Effector memory CD8-positive, alpha-beta T cell (primary cell): Measurements from ENCODE around the gene ITPR1.

Experiments used
- ATAC-seq: fragments of 150-1000 bp; cut with Tn5 transposase; replicated peaks from 2 replicates; pipeline ENCODE4 v1.10.0; 2021; ENCODE audit warnings: mild to moderate bottlenecking, moderate library complexity
- DNase-seq, 3 experiments: peaks; one replicate each; pipeline ENCODE4 v3.0.0; 2021
- H3K27ac Mint-ChIP-seq, 2 donors: one replicate each; pipeline ENCODE4 v1.8.0; 2022; ENCODE audit warnings: mild to moderate bottlenecking in 2 of 2, mixed read lengths in 2 of 2, moderate library complexity in 2 of 2
- H3K27me3 Mint-ChIP-seq, 2 donors: one replicate each; pipeline ENCODE4 v1.8.0; 2022; ENCODE audit warnings: mixed read lengths in 2 of 2
- H3K36me3 Mint-ChIP-seq: one replicate; pipeline ENCODE4 v1.8.0; 2022; ENCODE audit warnings: mild to moderate bottlenecking, moderate library complexity, mixed read lengths; ENCODE audit not compliant: insufficient read depth
- H3K4me1 Mint-ChIP-seq, 2 donors: one replicate each; pipeline ENCODE4 v1.8.0; 2022; ENCODE audit warnings: low read depth in 2 of 2, mixed read lengths in 2 of 2
- H3K4me3 Mint-ChIP-seq, 2 donors: one replicate each; pipeline ENCODE4 v1.8.0; 2022; ENCODE audit warnings: mild to moderate bottlenecking in 2 of 2, mixed read lengths in 2 of 2, moderate library complexity in 2 of 2
- H3K9me3 Mint-ChIP-seq, 2 donors: one replicate each; pipeline ENCODE4 v1.8.0; 2022; ENCODE audit warnings: mixed read lengths in 2 of 2

Gene ITPR1

DNA sequence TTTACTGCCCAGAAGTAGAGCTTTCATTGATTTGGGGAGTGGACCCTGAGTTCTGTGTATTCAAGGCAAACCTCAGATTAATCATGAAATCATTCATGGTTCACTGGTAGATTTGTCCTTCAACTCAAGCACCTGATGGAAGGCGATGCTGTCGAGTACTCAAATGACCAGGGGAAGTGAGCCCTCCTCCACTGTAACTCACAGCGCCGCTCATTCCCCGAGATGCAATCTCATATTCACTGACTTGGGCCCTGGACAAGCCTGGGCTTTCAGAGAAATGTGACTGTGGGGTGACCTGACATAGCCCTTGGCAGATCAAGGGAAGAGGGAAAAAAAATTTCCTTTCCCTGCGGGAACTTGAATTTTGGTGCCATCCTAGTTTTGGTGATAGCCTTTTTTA, 329.4 kb downstream of the ITPR1 start:
- peak overlapping the region; percentile 95 to 98 for H3K27ac Mint-ChIP-seq
- peaks cover 53 to 55% of the 10 kb centered on the region in 2 donors for H3K4me1 Mint-ChIP-seq
- H3K9me3 Mint-ChIP-seq, result no peaks in the 10 kb centered on the region
- no peak for ATAC-seq
- no peak for DNase-seq
- H3K27me3 Mint-ChIP-seq, result no peaks in the 10 kb centered on the region
- H3K4me3 Mint-ChIP-seq, result peak overlapping the region; percentile 50 to 70
- H3K36me3 Mint-ChIP-seq, result peaks cover 35% of the 10 kb centered on the region

DNA sequence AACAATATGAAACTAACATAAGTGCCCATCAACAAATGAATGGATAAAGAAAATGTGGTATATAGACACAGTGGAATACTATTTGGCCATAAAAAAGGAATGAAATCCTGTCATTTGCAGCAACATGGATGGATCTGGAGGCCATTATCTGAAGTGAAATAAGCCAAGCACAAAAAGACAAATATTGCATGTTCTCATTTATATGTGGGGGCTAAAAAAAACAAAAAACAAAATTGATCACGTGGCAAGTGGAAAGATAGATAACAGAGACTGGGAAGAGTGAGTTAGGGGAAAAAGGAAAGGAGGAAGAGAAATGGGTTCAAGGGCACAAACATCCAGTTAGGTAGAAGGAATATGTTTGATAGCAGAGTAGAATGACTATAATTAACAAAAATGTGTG, 330.2 kb downstream of the ITPR1 start:
- no peak for ATAC-seq
- H3K27ac Mint-ChIP-seq, result peak overlapping the region; percentile 95 to 98

DNA sequence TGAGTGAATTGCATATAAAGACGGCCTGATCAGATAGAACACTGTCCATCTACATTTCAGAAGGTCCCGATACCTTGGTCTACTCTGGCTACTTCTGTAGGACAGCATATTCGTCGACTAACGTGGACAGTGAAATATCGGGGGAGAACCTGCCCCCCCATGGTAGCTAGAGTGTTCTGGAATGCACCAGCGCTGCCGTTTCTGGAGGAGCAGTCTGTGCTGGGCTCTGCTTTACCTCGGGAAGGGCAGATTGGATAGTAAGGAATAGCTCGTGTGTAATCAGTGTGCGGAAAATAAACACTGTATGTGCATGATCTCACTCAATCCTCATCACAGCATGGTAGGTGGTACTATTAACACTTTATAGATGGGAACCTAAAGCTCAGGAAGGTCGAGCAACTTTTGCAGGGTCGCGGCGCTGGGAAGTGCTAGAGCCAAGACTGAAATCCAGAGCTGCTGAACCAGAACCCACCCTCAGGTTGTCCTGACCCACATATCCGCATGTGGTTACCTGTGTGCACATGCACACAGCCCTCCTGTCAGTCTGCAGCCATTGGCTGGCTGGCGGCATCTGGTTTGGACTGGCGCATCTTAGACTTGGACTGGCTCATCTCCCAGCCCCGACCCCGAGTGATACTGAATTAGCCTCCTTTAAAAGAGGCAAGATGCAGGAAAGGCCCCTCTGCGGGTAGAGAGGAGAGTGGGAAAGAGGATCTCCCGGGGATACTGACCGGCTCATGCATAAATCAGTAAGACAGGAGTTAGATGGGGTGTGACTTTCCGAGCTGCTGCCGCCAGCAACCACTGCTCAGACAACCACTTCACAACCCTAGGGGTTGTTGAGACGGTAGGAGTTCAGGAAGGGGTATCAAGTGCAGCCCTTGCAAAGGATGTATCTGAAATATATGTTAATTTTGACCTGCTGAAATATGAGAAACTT, 331.1 kb downstream of the ITPR1 start:
- Mint-ChIP-seq H3K36me3 (peaks cover 35% of the 10 kb centered on the region), H3K27me3 (no peaks in the 10 kb centered on the region), H3K4me3 (no peak overlapping the region), H3K9me3 (no peaks in the 10 kb centered on the region), H3K27ac (peak overlapping the region; percentile 75 to 98), H3K4me1 (peaks cover 58 to 64% of the 10 kb centered on the region in 2 donors)
- DNase-seq (no peak), ATAC-seq (no peak)

More for the DNA sequence above, 330.2 kb downstream of the ITPR1 start:
- H3K36me3 Mint-ChIP-seq, result peaks cover 33% of the 10 kb centered on the region
- no peak for DNase-seq
- no peaks in the 10 kb centered on the region for H3K9me3 Mint-ChIP-seq
- no peaks in the 10 kb centered on the region for H3K27me3 Mint-ChIP-seq
- H3K4me1 Mint-ChIP-seq, result peaks cover 54 to 58% of the 10 kb centered on the region in 2 donors
- H3K4me3 Mint-ChIP-seq, result no peak overlapping the region

DNA sequence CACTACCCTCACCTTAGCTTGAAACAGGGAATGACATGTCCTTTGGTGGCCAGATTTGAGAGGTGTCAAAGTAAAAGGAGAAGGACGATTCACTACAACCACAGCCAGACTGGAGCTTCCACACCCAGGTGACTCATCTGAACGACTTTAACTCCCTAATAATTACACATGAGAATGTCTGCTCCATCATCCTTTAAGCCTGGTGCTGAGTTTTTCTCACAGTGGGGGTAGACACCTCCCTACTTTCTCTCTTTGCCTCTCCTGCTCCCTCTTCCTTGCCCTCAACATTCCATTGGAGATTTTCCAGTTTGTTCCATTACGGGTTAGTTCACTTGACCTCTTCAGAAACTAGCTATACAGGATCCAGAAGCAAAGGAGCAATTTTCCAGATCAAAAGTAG, 331.8 kb downstream of the ITPR1 start:
- H3K4me3 Mint-ChIP-seq, result peak overlapping the region; percentile 7 to 79
- peaks cover 35% of the 10 kb centered on the region for H3K36me3 Mint-ChIP-seq
- no peaks in the 10 kb centered on the region for H3K27me3 Mint-ChIP-seq
- peaks cover 58 to 67% of the 10 kb centered on the region in 2 donors for H3K4me1 Mint-ChIP-seq
- H3K27ac Mint-ChIP-seq, result peak overlapping the region in 1 of 2 donors; percentile 84
- H3K9me3 Mint-ChIP-seq, result no peaks in the 10 kb centered on the region
- DNase-seq, result no peak
- no peak for ATAC-seq

DNA sequence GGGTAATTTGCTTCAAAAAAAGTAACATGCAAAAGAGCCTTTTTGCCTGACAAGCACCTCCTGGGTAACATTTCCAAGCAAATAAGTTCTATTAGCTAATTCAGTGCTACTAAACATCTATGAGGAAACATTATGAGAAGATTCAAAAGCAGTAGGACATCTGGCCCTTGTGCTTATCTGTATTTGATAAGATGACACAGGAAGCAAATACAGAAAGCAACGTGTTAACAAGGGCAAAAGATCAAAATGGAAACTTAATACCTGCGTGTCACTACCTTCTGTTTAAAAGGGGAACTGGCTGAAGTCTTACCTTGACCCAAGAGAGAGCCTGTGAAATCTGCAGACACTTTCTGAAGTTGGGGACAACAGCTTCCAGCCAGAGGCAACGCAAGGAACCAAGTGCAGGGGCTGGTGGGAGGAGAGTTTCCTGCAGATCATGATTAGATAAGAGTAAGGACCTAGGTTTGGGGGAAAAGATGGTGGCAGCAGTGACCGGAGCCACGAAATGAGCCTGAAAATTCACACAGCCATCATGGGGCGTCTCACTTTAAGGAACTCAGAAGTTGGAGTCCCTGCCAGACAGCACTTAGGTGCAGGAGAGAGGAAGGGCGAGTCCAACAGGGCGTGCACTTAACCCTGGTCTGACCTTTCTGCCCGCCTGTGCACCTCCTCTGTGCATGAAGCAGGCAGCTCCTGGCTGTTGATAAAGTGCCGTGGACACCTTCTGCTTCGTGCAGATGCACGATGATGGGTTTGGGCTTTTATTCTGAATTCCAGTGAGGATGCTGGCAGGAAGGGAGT, 332.5 kb downstream of the ITPR1 start:
- Mint-ChIP-seq H3K9me3 (no peaks in the 10 kb centered on the region), H3K27ac (peak overlapping the region in 1 of 2 donors; percentile 84), H3K27me3 (no peaks in the 10 kb centered on the region), H3K4me3 (peak overlapping the region; percentile 7 to 79), H3K4me1 (peaks cover 62 to 69% of the 10 kb centered on the region in 2 donors), H3K36me3 (peaks cover 42% of the 10 kb centered on the region)
- ATAC-seq, result no peak
- peak in 1 of 3 experiments; percentile 15 for DNase-seq

DNA sequence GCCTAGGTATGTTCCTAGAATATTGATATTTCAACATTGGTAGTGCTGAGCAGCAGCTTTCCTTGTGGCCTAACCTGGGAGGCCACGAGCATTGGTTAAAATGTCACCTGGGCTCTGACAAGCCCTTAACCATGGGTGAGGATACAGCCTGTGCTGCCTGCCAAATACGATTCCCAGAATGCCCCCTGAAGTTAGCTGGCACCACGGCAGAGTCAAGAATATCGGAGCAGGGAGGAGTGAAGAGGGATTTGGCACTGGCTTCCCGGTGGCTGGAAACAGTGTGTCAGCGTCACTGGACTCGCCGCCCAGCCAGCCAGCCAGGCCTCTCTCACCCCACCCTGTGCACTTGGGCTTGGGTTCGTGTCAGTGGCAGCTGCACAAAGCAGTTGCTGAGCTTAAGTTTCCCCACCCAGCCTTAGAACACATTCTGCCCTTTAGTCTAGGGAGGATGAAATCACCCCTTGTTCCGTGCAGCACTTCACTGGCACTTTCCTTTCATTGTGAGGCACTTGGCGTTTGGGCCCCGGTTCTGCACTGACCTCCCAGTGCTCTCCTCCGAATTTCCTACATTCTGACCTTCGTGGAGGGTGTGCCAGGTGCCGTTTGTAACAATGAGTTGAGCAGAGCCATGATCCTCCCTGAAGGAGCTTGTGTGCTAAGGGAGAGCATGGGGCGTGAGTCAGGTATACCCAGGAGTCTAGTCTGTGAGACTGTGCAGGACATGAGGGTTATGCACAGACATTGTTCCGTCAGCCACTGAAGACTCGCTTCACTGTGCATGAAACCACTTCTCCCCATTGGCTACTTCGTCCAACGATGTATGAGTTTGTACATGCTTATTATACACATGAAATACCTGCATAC, 333.3 kb downstream of the ITPR1 start:
- peaks cover 63 to 69% of the 10 kb centered on the region in 2 donors for H3K4me1 Mint-ChIP-seq
- no peak for ATAC-seq

DNA sequence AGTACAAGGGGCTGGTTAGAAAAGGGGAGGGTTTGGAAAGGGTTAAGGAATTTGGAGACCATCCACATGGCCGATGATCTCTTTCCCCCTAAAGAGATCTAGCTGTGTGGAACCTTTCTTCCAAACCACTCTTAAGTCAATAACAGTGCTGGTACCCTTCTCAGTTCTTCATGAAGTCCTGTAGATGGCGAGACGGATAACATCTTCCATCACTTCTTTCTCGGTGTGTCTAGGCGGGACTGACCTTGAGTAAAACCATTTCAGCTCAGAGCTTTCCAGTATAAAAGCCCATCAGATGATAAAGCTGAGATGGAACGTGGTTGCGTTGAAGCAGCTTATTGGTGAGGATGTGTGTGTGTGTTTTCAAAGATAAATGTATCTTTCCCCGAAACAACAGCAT, 334.6 kb downstream of the ITPR1 start:
- Mint-ChIP-seq H3K27ac (peak overlapping the region in 1 of 2 donors; percentile 61), H3K9me3 (no peaks in the 10 kb centered on the region), H3K27me3 (no peaks in the 10 kb centered on the region), H3K36me3 (peaks cover 35% of the 10 kb centered on the region), H3K4me3 (no peak overlapping the region), H3K4me1 (peaks cover 56 to 62% of the 10 kb centered on the region in 2 donors)
- ATAC-seq, result no peak
- DNase-seq, result no peak

More for the DNA sequence above, 333.3 kb downstream of the ITPR1 start:
- Mint-ChIP-seq H3K4me3 (peak overlapping the region in 1 of 2 donors; percentile 79), H3K27ac (peak overlapping the region in 1 of 2 donors; percentile 84), H3K36me3 (peaks cover 46% of the 10 kb centered on the region), H3K27me3 (no peaks in the 10 kb centered on the region), H3K9me3 (no peaks in the 10 kb centered on the region)
- no peak for DNase-seq

DNA sequence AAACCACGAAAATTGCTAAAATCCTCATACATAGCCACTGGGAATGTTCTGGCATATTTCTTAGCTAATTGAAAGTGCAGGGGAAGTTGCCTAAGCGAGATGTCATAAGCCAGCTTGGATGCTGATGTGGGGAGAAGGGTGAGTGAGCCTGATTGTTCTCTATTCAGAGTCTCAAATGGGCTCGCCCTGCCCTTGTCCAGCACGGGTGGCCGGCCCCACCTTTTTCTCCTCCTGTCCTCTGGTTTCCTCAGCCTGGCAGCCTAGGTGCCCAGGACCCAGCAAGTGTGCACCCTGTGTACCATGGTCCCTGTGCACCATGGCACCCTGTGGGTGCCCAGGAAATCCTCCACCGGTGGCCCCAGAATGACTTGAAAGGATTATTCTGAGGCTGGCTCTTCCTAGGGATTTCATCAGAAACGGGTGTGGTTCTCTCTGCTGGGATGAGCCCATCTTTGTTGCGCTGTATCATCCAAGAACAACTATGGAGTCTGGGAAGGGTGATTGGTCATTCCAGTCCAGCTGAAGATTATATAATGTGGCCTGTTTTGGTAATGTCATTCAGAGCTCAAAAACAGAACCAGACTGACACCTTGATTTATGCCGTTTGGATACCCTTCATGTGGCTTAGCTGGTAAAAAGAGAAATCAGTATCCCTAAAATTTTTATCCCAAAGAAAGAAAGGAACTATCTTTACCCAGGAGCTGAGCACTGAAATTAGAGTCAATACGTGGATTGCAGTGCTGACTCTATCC, 335.3 kb downstream of the ITPR1 start:
- Mint-ChIP-seq H3K36me3 (peaks cover 33% of the 10 kb centered on the region), H3K27me3 (no peaks in the 10 kb centered on the region), H3K4me1 (peaks cover 56 to 63% of the 10 kb centered on the region in 2 donors), H3K27ac (peak overlapping the region in 1 of 2 donors; percentile 100), H3K9me3 (no peaks in the 10 kb centered on the region), H3K4me3 (no peak overlapping the region)
- DNase-seq (no peak), ATAC-seq (no peak)

DNA sequence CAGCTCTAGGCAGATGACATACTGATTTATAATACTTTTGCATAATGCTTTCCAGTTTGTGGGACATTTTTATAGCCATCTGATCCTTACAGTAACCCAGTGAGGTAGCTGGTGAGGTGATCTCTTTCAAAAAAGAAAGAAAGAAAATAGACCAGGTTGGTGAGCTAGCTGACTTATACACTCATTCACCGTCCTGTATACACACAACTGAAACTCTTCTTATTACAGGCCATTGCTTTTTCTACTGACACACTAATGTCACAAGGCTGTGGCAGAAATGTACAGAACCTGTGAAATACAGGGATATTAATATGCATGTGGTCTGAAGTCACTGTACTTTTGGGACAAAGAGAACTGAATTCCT, 335.9 kb downstream of the ITPR1 start:
- Mint-ChIP-seq H3K4me3 (peak overlapping the region; percentile 45 to 67), H3K4me1 (peaks cover 56 to 68% of the 10 kb centered on the region in 2 donors), H3K36me3 (peaks cover 35% of the 10 kb centered on the region), H3K27me3 (no peaks in the 10 kb centered on the region), H3K27ac (peak overlapping the region; percentile 100), H3K9me3 (no peaks in the 10 kb centered on the region)
- no peak for DNase-seq
- ATAC-seq, result no peak

DNA sequence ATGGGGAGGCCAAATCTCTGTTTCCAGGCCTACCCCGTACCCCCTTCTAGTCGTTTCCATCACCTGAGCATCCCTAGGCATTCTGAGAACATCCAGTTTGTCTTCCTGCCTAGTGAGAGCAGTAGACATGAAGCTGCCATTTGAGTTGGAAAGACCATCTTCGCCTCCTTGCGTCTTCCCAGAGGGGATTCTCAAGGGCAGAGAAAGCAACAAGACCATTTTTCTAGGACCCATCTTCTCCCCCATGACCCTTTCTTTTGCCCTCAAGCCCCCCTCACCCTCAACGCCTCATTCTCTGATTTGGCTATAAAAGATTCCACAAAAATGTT, 337.4 kb downstream of the ITPR1 start:
- H3K4me3 Mint-ChIP-seq, result peak overlapping the region; percentile 88 to 89
- peak in 1 of 3 experiments; percentile 8 for DNase-seq
- no peak for ATAC-seq
- no peaks in the 10 kb centered on the region for H3K27me3 Mint-ChIP-seq
- H3K27ac Mint-ChIP-seq, result peak overlapping the region; percentile 100
- peaks cover 65 to 68% of the 10 kb centered on the region in 2 donors for H3K4me1 Mint-ChIP-seq
- no peaks in the 10 kb centered on the region for H3K9me3 Mint-ChIP-seq
- H3K36me3 Mint-ChIP-seq, result peaks cover 41% of the 10 kb centered on the region

DNA sequence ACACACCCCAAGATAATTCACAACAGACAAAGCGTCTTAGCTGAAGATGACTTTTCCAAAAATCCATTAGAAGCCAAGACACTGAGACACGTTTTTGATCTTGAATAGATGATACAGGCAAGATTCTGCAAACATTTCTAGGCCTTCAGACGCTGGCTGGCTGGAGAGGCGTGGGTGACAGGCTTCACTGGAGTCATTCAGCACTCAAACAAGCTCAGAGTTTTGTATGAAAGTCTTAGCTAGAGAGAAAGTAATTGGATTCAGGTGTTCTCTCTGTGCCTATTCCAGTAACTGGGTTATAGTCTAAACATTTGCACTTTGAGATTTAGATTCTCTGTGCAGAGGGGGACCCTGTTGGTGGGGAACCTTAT, 338.4 kb downstream of the ITPR1 start:
- DNase-seq (peak in 1 of 3 experiments; percentile 27), ATAC-seq (peak; percentile 7)
- H3K9me3 Mint-ChIP-seq, result no peaks in the 10 kb centered on the region
- H3K36me3 Mint-ChIP-seq, result peaks cover 38% of the 10 kb centered on the region
- H3K27me3 Mint-ChIP-seq, result no peaks in the 10 kb centered on the region
- H3K27ac Mint-ChIP-seq, result peak overlapping the region; percentile 100
- peaks cover 64 to 67% of the 10 kb centered on the region in 2 donors for H3K4me1 Mint-ChIP-seq
- peak overlapping the region; percentile 88 to 89 for H3K4me3 Mint-ChIP-seq

DNA sequence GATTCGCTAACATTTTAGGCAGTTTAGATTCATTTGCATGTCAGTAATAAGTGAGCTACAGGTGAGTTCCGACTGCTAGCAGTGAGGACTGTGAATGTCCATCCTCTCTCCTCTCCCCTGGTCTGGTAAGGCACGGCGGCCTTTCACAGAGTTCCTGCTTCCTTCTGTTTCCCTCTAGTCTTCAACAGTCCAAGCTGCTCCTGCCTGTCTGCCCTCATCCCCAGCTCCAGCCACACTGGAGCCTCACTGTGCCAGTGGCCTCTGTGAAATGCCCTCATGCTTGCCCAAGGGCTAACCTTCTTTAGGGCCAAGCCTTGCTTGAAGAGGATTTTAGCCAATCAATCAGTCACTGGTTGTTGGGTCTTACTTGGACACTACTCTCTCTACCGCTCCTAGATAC, 340.3 kb downstream of the ITPR1 start:
- peaks cover 51 to 64% of the 10 kb centered on the region in 2 donors for H3K4me1 Mint-ChIP-seq
- peak overlapping the region; percentile 68 to 72 for H3K4me3 Mint-ChIP-seq
- peaks cover 30% of the 10 kb centered on the region for H3K36me3 Mint-ChIP-seq
- no peaks in the 10 kb centered on the region for H3K27me3 Mint-ChIP-seq
- DNase-seq (no peak), ATAC-seq (no peak)
- no peaks in the 10 kb centered on the region for H3K9me3 Mint-ChIP-seq
- H3K27ac Mint-ChIP-seq, result peak overlapping the region; percentile 90 to 96
